Right cardiac atrium (tissue), 5 donors: ENCODE results near the gene SEH1L. TPM values are rescaled to one million over a fixed set of nuclear protein-coding genes. Genes with fewer than 3 reads are reported as not detected.
"Not testable (repeated sequence)": the region's sequence is repeated elsewhere in the genome, so short reads cannot be mapped to it uniquely, and the experiment has no call there.

Experiments used
- ATAC-seq, 2 donors: fragments of 200-7000 bp; cut with Tn5 transposase; one replicate each; pipeline versions ENCODE4 v1.8.0 to v1.9.1; 2020; ENCODE audit warnings: moderate library complexity in 2 of 2, mild to moderate bottlenecking in 1 of 2
- DNase-seq, 3 donors: peaks; one replicate each; pipeline ENCODE4 v3.0.0-alpha.2; 2020
- H3K27ac ChIP-seq: one replicate; pipeline ENCODE4 v1.5.1; 2013; ENCODE audit warnings: mild to moderate bottlenecking, low read length, control low read depth, moderate library complexity
- H3K27me3 ChIP-seq: one replicate; pipeline ENCODE4 v1.6.1; 2013; ENCODE audit not compliant: control insufficient read depth, insufficient read depth
- H3K4me1 ChIP-seq: one replicate; pipeline ENCODE4 v1.6.1; 2013; ENCODE audit warnings: low read length; ENCODE audit not compliant: control insufficient read depth, insufficient read depth
- H3K4me3 ChIP-seq: one replicate; pipeline ENCODE4 v1.5.1; 2013; ENCODE audit warnings: low read length, control low read depth
- H3K9me3 ChIP-seq: one replicate; pipeline ENCODE4 v1.6.1; 2013; ENCODE audit warnings: low read length; ENCODE audit not compliant: control insufficient read depth
- WGBS: extraction: QIAGEN DNeasy Blood & Tissue Kit; methylation state at CpG from one replicate; pipeline ENCODE4 v1.1.7; 2013; 5-methylcytosine and 5-hydroxymethylcytosine counted together
- intact Hi-C, 4 donors: fragments of 100-400 bp; cut with DNase I; formaldehyde crosslinking; loops; one replicate each; pipeline versions ENCODE4 v1.11.0 to v1.14.0; 2022 to 2023
- polyA plus RNA-seq: library from polyadenylated mRNA; stranded (reverse); fragments of 200-250 nt; gene quantifications from one replicate; pipeline ENCODE4 v1.2.3, GENCODE V29; 2013
- total RNA-seq, 4 donors: library from RNA; stranded (reverse); fragmentation: NEBNext Ultra II Directional; extraction: Animal tissue kit (Norgen Biotek cat#: 25700); gene quantifications; one replicate each; pipeline ENCODE4 v1.2.1, GENCODE V29; 2021
- donor health status: healthy with polysubstance abuse.
- donor health status: DM: no; HTN: yes; CAD: no.
- donor health status: DM: no; HTN: no; CAD: no.
- donor health status: DM: no; HTN: yes; CAD: no; lungs with severe emphysema.
- donor health status: DM: yes; HTN: yes; CAD: no.

The SEH1L gene
- total and polyA plus RNA-seq, 5 donors = 11.6 to 25.0 (median 17.1) TPM

DNA sequence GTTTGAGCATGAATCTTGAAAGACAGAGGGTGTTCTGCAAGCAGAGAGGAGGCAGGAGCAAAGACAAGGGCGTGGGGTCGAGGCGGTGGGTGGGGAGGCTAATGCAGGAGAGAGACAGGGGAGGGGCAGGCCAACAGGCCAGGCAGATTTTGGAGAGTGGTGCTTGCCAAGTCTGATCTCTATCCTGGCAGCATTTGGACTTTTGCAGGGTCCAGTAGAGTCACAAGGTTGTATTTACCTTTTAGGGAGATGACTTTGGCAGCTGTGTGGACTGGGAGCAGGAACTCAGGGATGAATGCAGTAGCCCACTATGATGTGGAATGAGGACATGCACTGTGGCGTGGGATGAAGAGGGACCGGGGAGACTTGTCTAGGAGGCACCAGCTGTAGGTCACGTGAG is 27.7 kb downstream of the SEH1L start:
- 87% methylated on average over 6 of the region's 6 CpGs for WGBS
- Histone ChIP-seq H3K27me3 (no peaks in the 10 kb centered on the region), H3K4me1 (no peaks in the 10 kb centered on the region), H3K27ac (no peak overlapping the region), H3K9me3 (no peaks in the 10 kb centered on the region), H3K4me3 (no peak overlapping the region)
- intact Hi-C loops = no loop called here
- DNase-seq = no peak
- no peak for ATAC-seq

DNA sequence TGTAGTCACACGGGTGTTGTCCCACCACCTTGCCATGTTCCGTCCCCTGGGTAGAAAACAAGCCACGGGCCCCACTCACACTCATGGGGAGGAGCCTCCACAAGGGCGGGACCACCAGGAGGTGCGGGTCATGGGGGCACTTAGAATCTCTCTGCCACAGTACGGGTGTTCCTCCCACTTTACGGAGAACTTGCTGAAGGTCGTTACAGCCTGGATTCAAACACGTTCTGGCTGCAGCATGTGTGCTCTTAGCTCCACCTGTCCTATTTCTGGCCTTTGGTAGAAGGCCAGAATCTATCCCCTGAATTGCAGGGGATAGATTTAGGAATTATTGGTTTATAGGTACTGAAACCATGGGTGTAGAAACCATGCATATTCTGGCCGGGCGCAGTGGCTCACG is 28.5 kb downstream of the SEH1L start:
- peak in 1 of 2 donors; percentile 31 for ATAC-seq
- H3K27ac ChIP-seq = no peak overlapping the region

DNA sequence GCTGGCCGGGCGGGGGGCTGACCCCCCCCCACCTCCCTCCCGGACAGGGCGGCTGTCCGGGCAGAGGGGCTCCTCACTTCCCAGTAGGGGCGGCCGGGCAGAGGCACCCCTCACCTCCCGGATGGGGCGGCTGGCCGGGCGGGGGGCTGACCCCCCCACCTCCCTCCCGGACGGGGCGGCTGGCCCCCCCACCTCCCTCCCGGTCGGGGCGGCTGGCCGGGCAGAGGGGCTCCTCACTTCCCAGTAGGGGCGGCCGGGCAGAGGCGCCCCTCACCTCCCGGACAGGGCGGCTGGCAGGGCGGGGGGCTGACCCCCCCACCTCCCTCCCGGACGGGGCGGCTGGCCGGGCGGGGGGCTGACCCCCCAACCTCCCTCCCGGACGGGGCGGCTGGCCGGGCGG is 32.3 kb downstream of the SEH1L start:
- H3K27me3 ChIP-seq, DNase-seq, H3K4me3 ChIP-seq, H3K4me1 ChIP-seq, H3K9me3 ChIP-seq, H3K27ac ChIP-seq, ATAC-seq, intact Hi-C loops: not testable (repeated sequence)
- WGBS = 90% methylated on average over 17 of the region's 34 CpGs

More for the DNA sequence above, 28.5 kb downstream of the SEH1L start:
- DNase-seq = no peak
- Histone ChIP-seq H3K9me3 (no peaks in the 10 kb centered on the region), H3K4me1 (no peaks in the 10 kb centered on the region), H3K27me3 (no peaks in the 10 kb centered on the region), H3K4me3 (no peak overlapping the region)
- intact Hi-C loops = no loop called here
- WGBS = 72% methylated on average over 12 of the region's 12 CpGs

DNA sequence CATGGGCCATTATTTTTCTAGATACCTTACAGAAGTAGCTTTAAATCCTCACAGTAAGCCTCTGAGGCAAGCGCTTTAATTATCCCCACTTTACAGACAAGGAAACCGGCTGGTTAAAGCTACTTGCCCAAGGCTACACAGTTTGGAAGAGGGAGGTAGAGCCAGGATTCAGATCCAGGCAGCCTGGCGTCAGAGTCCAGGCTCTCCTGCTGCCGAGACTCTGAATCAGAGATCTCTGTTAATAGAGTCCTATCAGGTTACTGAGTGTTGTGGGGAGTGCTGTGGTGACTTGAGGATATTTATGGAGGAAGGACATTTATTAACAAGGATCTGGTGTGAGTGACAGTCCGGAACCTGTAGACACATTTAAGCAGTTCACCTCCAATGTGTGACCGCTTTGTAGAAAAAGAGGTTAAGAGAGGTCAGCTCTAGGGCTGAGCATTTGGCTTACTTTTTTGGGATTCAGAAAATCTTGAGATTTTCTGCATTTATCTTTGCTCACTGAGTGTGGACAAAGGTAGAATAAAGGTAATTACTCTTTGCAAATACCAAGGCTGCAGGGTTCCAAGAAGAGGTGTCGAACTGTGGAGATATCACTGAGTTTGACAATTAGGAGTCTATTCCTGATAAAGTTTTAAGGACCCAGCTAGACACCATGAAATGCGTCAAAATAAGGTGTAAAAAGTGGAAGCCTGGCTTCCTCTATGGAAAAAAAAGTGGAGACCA is 41.7 kb downstream of the SEH1L start:
- no peak overlapping the region for H3K27ac ChIP-seq

DNA sequence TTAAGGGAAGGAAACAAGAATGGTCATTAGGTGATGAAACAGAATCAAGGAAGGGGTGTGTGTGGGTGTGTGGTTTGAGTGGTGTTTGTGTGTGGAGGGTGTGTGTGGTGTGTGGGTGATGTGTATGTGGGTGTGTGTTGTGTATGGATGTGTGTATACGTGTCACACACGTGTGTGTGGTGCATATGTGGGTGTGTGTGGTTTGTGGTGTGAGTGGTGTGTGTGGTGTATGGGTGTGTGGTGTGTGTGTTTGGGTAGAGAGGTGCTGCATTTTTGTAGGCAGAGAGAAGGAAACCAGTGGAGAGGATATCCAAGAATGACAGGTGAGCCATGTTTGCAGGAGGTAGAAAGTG is 42.3 kb downstream of the SEH1L start:
- DNase-seq = no peak
- H3K27ac ChIP-seq = no peak overlapping the region
- peak overlapping the region; percentile 64 for H3K4me3 ChIP-seq
- peaks cover 4% of the 10 kb centered on the region for H3K4me1 ChIP-seq
- intact Hi-C loops = no loop called here
- H3K9me3 ChIP-seq = no peaks in the 10 kb centered on the region
- H3K27me3 ChIP-seq = no peaks in the 10 kb centered on the region
- 50% methylated on average over 2 of the region's 2 CpGs for WGBS
- ATAC-seq = no peak

More for the DNA sequence above, 41.7 kb downstream of the SEH1L start:
- no peaks in the 10 kb centered on the region for H3K27me3 ChIP-seq
- DNase-seq (no peak), ATAC-seq (no peak)
- H3K9me3 ChIP-seq = no peaks in the 10 kb centered on the region
- WGBS = 90% methylated on average over 8 of the region's 8 CpGs
- H3K4me1 ChIP-seq = peaks cover 4% of the 10 kb centered on the region
- intact Hi-C loops = no loop called here
- H3K4me3 ChIP-seq = no peak overlapping the region

DNA sequence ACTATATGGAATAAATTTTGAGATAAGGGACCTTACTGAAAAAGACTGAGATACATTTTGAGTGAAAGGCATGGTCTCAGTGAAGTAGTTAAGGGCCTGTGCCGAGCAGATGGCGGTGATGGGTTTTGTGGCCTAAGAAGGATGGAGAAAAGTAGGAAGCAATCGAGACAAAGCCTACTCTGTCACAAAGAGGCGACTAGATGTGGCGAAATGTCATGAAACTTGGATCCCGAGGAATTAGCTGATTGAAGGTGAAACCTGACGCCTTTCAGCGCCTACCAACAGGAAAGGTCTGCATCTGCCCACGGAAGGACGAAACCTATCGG is 42.8 kb downstream of the SEH1L start:
- peak overlapping the region; percentile 39 for H3K27ac ChIP-seq
- peak overlapping the region; percentile 64 for H3K4me3 ChIP-seq
- WGBS = 2% methylated on average over 11 of the region's 11 CpGs
- ATAC-seq (no peak), DNase-seq (no peak)
- no peaks in the 10 kb centered on the region for H3K27me3 ChIP-seq
- intact Hi-C loops = no loop called here
- H3K4me1 ChIP-seq = peaks cover 4% of the 10 kb centered on the region
- H3K9me3 ChIP-seq = no peaks in the 10 kb centered on the region

DNA sequence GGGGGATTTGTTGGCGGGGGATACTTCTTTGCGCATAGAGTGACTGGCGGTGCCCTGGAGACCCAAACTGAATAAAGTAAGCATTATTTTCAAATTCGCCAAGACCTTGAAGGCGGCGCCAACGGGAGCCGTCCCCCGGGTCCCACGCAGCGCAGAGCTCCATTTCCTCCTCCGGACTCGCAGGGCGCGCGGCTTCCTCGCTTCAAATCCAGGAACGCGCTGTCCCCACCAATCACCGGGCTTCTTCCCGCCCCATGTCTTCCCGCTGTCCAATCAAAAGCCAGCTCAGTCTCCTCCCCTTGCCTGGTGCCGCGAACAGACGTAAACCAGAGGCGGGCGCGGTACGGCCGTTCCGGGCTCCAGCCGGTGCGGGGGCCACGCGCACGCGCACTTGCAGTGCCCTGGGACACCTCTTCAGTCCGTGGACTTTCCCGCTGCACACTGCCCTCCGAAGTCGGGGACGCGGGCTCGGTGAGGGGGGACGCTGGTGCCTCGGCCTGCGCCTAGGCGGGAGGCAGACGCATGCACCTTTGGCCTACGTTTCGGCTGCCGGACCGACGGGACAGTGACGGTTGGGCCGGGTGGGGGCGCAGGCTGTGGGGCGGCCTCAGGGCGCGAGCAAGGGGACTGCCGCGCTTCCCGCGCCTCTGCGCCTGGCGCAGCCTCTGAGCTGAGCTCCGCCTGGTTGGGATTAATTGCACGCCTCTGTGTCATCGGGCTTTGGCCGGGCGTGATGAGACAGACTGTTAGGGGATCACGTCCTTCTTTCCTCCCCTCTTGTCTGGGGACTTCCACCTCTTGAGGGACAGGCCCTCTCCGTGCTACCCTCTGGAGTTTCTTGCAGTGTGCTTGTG is 43.4 kb downstream of the SEH1L start, which contains the start of gene CEP192:
Gene CEP192 (plus strand): TSS at position 396 of the 854 bp plus-strand sequence. CDS start 8,063 bp downstream, outside the sequence.
- intact Hi-C loops = no loop called here
- Histone ChIP-seq H3K27ac (peak within 1 kb of the TSS; percentile 39), H3K27me3 (no peaks in the 10 kb centered on the region), H3K9me3 (no peaks in the 10 kb centered on the region), H3K4me3 (peak within 1 kb of the TSS; percentile 64), H3K4me1 (peaks cover 5% of the 10 kb centered on the region)
- ATAC-seq (peak; percentile 100), DNase-seq (peak; percentile 98)
- under 1% methylated on average over 73 of the region's 73 CpGs for WGBS

DNA sequence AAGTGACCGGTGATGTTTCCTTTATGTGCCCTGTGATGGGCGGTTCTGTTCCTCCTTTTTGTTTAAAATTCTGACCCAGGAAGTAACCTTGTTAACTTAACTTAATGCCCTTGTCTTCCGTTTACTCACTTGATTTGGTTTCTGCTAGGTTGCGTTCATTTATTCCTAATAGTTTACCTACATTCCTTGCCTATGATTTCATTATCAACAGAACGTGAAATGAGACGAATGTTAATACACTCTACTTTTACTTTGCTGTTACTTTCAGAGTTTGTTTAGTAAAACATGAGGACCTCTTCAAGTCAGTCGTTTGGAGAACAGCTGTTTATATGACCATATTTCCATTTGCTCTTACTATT is 44.0 kb downstream of the SEH1L start:
- DNase-seq (no peak), ATAC-seq (no peak)
- Histone ChIP-seq H3K4me1 (peaks cover 9% of the 10 kb centered on the region), H3K27ac (peak overlapping the region; percentile 36), H3K4me3 (peak overlapping the region; percentile 37), H3K27me3 (no peaks in the 10 kb centered on the region), H3K9me3 (no peaks in the 10 kb centered on the region)
- WGBS = 0% methylated on average over 7 of the region's 7 CpGs
- intact Hi-C loops = no loop called here

DNA sequence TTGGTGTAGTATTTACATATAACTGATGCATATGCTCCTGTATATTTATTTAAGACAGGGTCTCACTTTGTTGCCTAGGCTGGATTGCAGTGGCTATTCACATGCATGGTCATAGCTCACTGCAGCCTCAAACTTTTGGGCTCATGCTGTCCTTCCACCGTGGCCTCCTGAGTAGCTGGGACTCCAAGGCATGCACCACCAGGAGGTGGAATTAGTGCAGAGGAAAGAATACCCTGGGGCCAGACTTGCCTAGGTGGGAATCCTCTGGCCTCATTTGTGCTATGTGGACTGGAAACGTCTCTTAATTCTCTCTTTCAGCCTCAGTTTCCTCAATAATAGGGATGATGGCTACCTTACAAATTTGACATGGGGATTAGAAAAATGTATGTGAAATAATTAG is 45.6 kb downstream of the SEH1L start:
- Histone ChIP-seq H3K9me3 (no peaks in the 10 kb centered on the region), H3K4me1 (peaks cover 9% of the 10 kb centered on the region), H3K27me3 (no peaks in the 10 kb centered on the region), H3K4me3 (no peak overlapping the region), H3K27ac (no peak overlapping the region)
- ATAC-seq (no peak), DNase-seq (no peak)
- intact Hi-C loops = no loop called here
- 86% methylated on average over 2 of the region's 2 CpGs for WGBS

DNA sequence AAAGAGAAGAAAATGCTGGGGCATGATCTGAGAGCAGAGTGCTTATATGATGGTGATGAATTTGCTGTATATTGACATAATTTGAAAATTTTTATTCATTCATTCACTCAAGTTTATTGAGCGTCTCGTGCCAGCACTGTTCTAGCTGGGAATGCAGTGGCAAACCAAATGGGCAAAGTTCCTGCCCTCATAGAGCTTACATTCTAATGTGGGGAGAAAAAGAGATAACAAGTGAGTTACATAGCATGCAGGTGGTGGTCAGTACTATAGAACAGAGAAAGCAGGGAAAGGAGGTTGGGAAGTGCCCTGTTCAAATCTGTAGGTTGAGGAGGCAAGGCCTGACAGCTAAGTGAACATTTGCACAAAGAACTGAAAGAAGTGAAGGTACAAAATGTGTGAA is 47.6 kb downstream of the SEH1L start:
- H3K4me3 ChIP-seq = no peak overlapping the region
- H3K27me3 ChIP-seq = no peaks in the 10 kb centered on the region
- no peak for DNase-seq
- H3K27ac ChIP-seq = no peak overlapping the region
- 73% methylated on average over 2 of the region's 2 CpGs for WGBS
- intact Hi-C loops = no loop called here
- no peak for ATAC-seq
- H3K4me1 ChIP-seq = peaks cover 6% of the 10 kb centered on the region
- no peaks in the 10 kb centered on the region for H3K9me3 ChIP-seq

DNA sequence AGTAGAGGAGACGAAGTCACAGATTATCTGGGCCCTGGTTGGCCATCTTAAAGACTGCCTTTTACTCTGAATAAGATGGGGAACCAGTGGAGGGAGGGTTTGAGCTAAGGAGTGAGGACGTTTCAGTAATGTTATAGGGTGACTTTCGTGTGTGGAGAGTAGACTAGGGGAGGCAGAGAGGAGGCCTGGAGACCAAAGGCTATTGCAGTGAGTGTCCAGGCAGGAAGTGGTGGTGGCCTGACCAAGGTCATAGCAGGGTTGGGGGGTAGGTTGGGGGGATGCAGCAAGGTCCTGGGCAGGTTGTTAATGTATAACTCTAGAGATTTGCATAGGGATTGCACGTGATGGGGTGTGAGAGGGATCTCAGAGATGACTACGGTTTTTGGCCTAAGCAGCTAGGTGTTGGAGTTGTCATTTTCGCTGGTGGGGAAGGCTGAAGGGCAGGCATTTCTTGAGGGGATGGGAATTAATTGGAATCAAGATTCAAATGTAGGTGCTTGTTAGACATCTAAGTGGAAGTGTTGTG is 48.2 kb downstream of the SEH1L start:
- 93% methylated on average over 6 of the region's 6 CpGs for WGBS
- DNase-seq = no peak
- H3K4me3 ChIP-seq = no peak overlapping the region
- intact Hi-C loops = no loop called here
- no peak overlapping the region for H3K27ac ChIP-seq
- H3K27me3 ChIP-seq = no peaks in the 10 kb centered on the region
- H3K4me1 ChIP-seq = peaks cover 6% of the 10 kb centered on the region
- H3K9me3 ChIP-seq = no peaks in the 10 kb centered on the region
- no peak for ATAC-seq
